MCF 10A (cell line): ENCODE data around the gene TCAIM. TPM values are rescaled to one million over a fixed set of nuclear protein-coding genes. Genes with fewer than 3 reads are reported as not detected.

Experiments
- BruUV-seq: library from RNA; stranded (reverse); fragments of 400-500 nt; replicated peaks from 2 replicates; lab custom pipeline; 2021; lab: Mats Ljungman, UMichigan
- CTCF ChIA-PET: fragments of 300-600 bp; sonication (Branson Sonifier 250); formaldehyde crosslinking; extraction: SDS; loops from one replicate; lab custom pipeline; 2021; ENCODE audit warnings: antibody characterized with exemption, inconsistent platforms; lab: Yijun Ruan, JAX
- POLR2A ChIA-PET: fragments of 300-600, 350-650 bp; sonication (Branson Sonifier 250); formaldehyde crosslinking; extraction: SDS; loops from one replicate; lab custom pipeline; 2020; ENCODE audit warnings: antibody characterized with exemption, inconsistent platforms; lab: Yijun Ruan, JAX
- DNase-seq: peaks from one replicate; pipeline ENCODE4 v3.0.0-alpha.2; 2018; ENCODE audit not compliant: unreplicated experiment
- H3K27ac Mint-ChIP-seq: one replicate; pipeline ENCODE4 v1.8.0; 2022; ENCODE audit warnings: mild to moderate bottlenecking, low read depth, mixed read lengths; ENCODE audit not compliant: unreplicated experiment
- H3K27me3 Mint-ChIP-seq: one replicate; pipeline ENCODE4 v1.8.0; 2022; ENCODE audit warnings: mixed read lengths; ENCODE audit not compliant: insufficient read depth, unreplicated experiment
- H3K36me3 Mint-ChIP-seq: one replicate; pipeline ENCODE4 v1.8.0; 2022; ENCODE audit warnings: mild to moderate bottlenecking, moderate library complexity, mixed read lengths; ENCODE audit not compliant: insufficient read depth, unreplicated experiment
- H3K4me1 Mint-ChIP-seq: one replicate; pipeline ENCODE4 v1.8.0; 2022; ENCODE audit warnings: mixed read lengths; ENCODE audit not compliant: insufficient read depth, unreplicated experiment
- H3K4me3 Mint-ChIP-seq: one replicate; pipeline ENCODE4 v1.8.0; 2022; ENCODE audit warnings: mild to moderate bottlenecking, moderate library complexity, mixed read lengths; ENCODE audit not compliant: unreplicated experiment
- H3K9me3 Mint-ChIP-seq: one replicate; pipeline ENCODE4 v1.8.0; 2022; ENCODE audit warnings: mixed read lengths; ENCODE audit not compliant: unreplicated experiment
- CTCF ChIP-seq: fragments of 200-600 bp; IDR thresholded peaks from one replicate; pipeline ENCODE4 v1.8.0; 2022; ENCODE audit warnings: antibody characterized with exemption, mild to moderate bottlenecking; ENCODE audit not compliant: unreplicated experiment
- intact Hi-C: fragments of 100-400 bp; cut with micrococcal nuclease; formaldehyde crosslinking; loops from 2 replicates; pipeline ENCODE4 v1.14.1; 2022
- total RNA-seq: library from RNA; stranded (reverse); gene quantifications from 2 replicates; pipeline ENCODE4 v1.2.3, GENCODE V29; 2022

Gene TCAIM
- total RNA-seq, 1 experiment from 2014 or later, result 26.6 TPM

- no peaks in the 10 kb centered on the region for H3K36me3 Mint-ChIP-seq
- no peak overlapping the region for H3K4me3 Mint-ChIP-seq
- peak; percentile 29 for DNase-seq
- ChIA-PET CTCF (interaction anchor here (0.7 kb wide), 1 partner anchor 639 kb away, joined by 3 read pairs; no protein-coding TSS in a partner anchor), POLR2A (interaction anchor here (0.7 to 1.0 kb wide), 3 partner anchors 12 to 298 kb away, joined by 3 to 6 read pairs (median 4); partner anchors contain the start of gene TCAIM)
- H3K4me1 Mint-ChIP-seq, result no peaks in the 10 kb centered on the region
- no peaks in the 10 kb centered on the region for H3K27me3 Mint-ChIP-seq
- BruUV-seq, result no TSS peak
- intact Hi-C loops, result no loop called here
- TF ChIP-seq CTCF, result no peak
- H3K9me3 Mint-ChIP-seq, result no peaks in the 10 kb centered on the region
- no peak overlapping the region for H3K27ac Mint-ChIP-seq
Observed at GRCh38 chr3:44326019-44326418, 12.5 kb upstream of the TCAIM start.

- TF ChIP-seq CTCF, result no peak
- Mint-ChIP-seq H3K4me3 (no peak overlapping the region), H3K9me3 (no peaks in the 10 kb centered on the region), H3K4me1 (no peaks in the 10 kb centered on the region), H3K27me3 (no peaks in the 10 kb centered on the region), H3K27ac (no peak overlapping the region), H3K36me3 (no peaks in the 10 kb centered on the region)
- intact Hi-C loops, result no loop called here
- POLR2A ChIA-PET, result interaction anchor here (0.7 to 1.0 kb wide), 3 partner anchors 12 to 298 kb away, joined by 3 to 6 read pairs (median 4); partner anchors contain the start of gene TCAIM
- CTCF ChIA-PET, result interaction anchor here (0.7 kb wide), 1 partner anchor 638 kb away, joined by 3 read pairs; no protein-coding TSS in a partner anchor
- no peak for DNase-seq
- BruUV-seq, result no TSS peak
Observed at GRCh38 chr3:44326515-44326914, 12.1 kb upstream of the TCAIM start.

GRCh38 chr3:44329946-44330345 lies 8.6 kb upstream of the TCAIM start:
- Mint-ChIP-seq H3K4me1 (no peaks in the 10 kb centered on the region), H3K9me3 (no peaks in the 10 kb centered on the region), H3K4me3 (no peak overlapping the region), H3K36me3 (no peaks in the 10 kb centered on the region), H3K27ac (no peak overlapping the region), H3K27me3 (peaks cover 13% of the 10 kb centered on the region)
- no peak for TF ChIP-seq CTCF
- intact Hi-C loops, result no loop called here
- ChIA-PET CTCF (no interaction called here), POLR2A (interaction anchor here (3.1 kb wide), 1 partner anchor 8 kb away, joined by 20 read pairs; the partner anchor contains the start of gene TCAIM)
- no peak for DNase-seq
- BruUV-seq, result no TSS peak

GRCh38 chr3:44330444-44330843 lies 8.1 kb upstream of the TCAIM start:
- H3K36me3 Mint-ChIP-seq, result no peaks in the 10 kb centered on the region
- H3K9me3 Mint-ChIP-seq, result no peaks in the 10 kb centered on the region
- no peaks in the 10 kb centered on the region for H3K4me1 Mint-ChIP-seq
- BruUV-seq, result no TSS peak
- ChIA-PET CTCF (no interaction called here), POLR2A (interaction anchor here (3.1 kb wide), 1 partner anchor 8 kb away, joined by 20 read pairs; the partner anchor contains the start of gene TCAIM)
- no peak for DNase-seq
- no peak for TF ChIP-seq CTCF
- no peak overlapping the region for H3K4me3 Mint-ChIP-seq
- no peak overlapping the region for H3K27ac Mint-ChIP-seq
- intact Hi-C loops, result no loop called here
- H3K27me3 Mint-ChIP-seq, result peaks cover 13% of the 10 kb centered on the region
